GM12874 (cell line): Measurements from ENCODE around the gene PAX3.

Experiments
- TF ChIP-seq, protein P1 (sequence below): IDR thresholded peaks from 2 replicates; pipeline ENCODE4 v1.5.1; 2011; ENCODE audit warnings: low read depth, mild to moderate bottlenecking, control low read depth, low read length, moderate library complexity; ENCODE audit not compliant: insufficient read depth

The PAX3 gene

GRCh38 chr2:222205136-222205535 lies 93.7 kb downstream of the PAX3 start:
- TF ChIP-seq, protein P1, sequence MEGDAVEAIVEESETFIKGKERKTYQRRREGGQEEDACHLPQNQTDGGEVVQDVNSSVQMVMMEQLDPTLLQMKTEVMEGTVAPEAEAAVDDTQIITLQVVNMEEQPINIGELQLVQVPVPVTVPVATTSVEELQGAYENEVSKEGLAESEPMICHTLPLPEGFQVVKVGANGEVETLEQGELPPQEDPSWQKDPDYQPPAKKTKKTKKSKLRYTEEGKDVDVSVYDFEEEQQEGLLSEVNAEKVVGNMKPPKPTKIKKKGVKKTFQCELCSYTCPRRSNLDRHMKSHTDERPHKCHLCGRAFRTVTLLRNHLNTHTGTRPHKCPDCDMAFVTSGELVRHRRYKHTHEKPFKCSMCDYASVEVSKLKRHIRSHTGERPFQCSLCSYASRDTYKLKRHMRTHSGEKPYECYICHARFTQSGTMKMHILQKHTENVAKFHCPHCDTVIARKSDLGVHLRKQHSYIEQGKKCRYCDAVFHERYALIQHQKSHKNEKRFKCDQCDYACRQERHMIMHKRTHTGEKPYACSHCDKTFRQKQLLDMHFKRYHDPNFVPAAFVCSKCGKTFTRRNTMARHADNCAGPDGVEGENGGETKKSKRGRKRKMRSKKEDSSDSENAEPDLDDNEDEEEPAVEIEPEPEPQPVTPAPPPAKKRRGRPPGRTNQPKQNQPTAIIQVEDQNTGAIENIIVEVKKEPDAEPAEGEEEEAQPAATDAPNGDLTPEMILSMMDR, result no peak

DNA sequence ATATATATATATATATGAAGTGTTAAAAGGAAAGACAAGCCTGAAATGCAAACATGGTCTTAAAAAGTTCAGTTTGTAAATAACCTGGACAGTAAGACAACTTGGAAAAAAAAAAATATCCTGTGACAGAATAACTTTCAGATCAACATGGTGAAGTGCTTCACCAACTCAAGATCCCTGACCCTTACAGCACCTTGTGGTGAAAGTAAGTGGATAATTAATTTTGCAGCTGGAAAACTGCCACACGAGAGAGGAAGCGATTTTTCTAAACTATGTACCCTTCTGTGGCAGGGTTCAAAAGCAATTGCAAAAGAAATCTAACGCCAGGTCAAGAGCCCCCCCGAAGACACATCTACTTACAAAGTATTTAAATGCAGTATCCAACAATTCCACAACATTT lies 95.8 kb downstream of the PAX3 start:
- TF ChIP-seq, protein P1, result no peak

DNA sequence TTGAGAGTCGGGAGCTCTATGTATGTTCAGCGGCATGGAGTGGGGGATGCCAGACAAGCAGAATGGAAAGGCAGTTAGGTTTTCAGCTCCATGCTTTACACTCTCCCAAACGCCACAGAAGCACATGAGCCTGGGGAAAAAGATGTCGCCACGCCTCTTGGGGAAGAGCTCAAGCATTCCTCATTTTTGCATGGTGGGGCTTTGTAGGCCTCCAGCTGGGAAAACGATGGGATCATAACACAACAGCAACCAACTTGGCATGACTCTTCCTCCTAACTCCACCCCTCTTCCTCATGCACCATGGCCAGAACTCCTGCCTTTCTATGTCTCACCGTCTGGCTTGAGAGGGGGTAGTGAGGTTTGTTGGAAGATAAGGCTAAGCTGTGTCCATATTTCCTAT lies 102.6 kb downstream of the PAX3 start:
- TF ChIP-seq, protein P1, result no peak

GRCh38 chr2:222194669-222195068 lies 104.1 kb downstream of the PAX3 start:
- TF ChIP-seq, protein P1, result no peak

DNA sequence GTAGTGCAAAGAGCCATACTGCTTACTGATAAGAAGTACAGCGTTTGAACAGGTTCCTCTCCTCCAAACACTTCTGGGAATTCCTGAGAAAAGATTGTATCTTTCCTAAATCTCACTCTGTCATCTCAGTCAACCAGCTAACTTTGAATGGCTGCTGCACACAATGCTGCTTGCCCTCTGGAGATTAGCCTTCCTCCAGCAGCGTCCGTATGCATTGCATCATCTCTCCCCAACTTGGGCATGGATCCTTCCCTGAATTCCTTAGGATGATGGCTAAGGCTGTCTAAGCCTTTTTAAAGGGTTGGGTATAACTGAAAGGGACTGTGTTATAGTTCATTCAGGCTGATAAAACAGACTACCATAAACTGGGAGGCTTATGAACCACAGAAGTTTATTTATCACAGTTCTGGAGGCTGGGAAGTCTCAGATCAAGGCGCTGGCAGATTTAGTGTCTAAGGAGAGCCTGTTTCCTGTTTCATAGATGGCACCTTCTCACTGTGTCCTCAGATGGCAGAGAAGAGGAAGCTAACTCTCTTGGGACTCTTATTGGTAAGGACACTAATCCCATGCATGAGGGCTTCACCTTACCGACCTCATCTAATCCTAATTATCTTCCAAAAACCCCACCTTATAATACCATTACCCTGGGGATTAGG lies 105.3 kb downstream of the PAX3 start:
- TF ChIP-seq, protein P1, result no peak

DNA sequence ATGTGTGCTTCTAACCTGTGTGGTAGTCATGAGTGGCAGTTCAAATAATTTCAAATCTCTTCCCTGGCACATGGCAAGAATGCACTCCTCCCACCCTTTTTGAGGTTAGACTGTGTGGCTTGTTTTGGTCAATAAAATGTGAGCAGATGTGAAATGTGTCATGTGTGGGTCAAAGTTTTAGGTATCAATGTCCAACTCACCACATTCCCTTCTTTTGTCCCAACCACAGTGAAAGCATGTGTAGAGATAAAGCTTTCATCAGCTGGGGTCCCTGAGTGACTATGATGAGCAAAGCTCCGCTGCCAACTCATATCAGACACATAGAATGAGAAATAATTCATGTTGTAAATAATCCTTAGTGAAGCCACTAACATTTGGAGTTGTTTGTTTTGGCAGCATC lies 118.2 kb downstream of the PAX3 start:
- TF ChIP-seq, protein P1, result no peak

DNA sequence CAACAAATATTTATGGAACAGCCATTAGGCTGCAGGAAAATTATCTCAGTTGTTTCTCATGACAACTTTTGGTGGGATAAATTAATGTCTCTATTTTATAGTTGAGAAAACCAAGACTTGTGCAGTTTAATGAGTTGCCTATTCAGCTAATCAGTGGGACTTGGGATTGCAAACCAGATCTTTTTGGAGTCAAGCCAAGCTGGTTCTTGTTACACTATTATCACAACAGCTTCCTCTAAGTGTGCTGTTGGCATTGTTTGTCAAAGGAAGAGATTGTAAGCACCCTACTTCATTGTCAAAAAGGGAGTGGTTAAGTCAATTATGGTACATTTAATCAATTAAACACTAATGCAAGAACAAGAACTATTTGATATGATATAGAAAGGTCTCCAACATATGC lies 119.2 kb downstream of the PAX3 start:
- TF ChIP-seq, protein P1, result no peak

GRCh38 chr2:222178450-222178849 lies 120.3 kb downstream of the PAX3 start:
- TF ChIP-seq, protein P1, result no peak
